HUES6 (cell line): ENCODE results near the gene PSAP.

Experiments
- H3K27ac ChIP-seq: 2 replicates; pipeline ENCODE4 v1.7.0; 2013; ENCODE audit warnings: low read depth, mild to moderate bottlenecking, low read length, inconsistent platforms
- H3K27me3 ChIP-seq: 2 replicates; pipeline ENCODE4 v1.6.1; 2013; ENCODE audit warnings: low read length; ENCODE audit not compliant: control insufficient read depth, insufficient read depth
- H3K36me3 ChIP-seq: 2 replicates; pipeline ENCODE4 v1.6.1; 2013; ENCODE audit warnings: low read length; ENCODE audit not compliant: control insufficient read depth, insufficient read depth
- H3K4me1 ChIP-seq: 2 replicates; pipeline ENCODE4 v1.6.1; 2013; ENCODE audit warnings: low read length; ENCODE audit not compliant: control insufficient read depth, insufficient read depth
- H3K4me3 ChIP-seq: 2 replicates; pipeline ENCODE4 v1.5.1; 2013; ENCODE audit warnings: low read depth, low read length
- H3K9ac ChIP-seq: one replicate; pipeline ENCODE4 v1.6.1; 2013; ENCODE audit warnings: mild to moderate bottlenecking, low read length
- H3K9me3 ChIP-seq: 2 replicates; pipeline ENCODE4 v1.6.1; 2013; ENCODE audit warnings: low read depth, low read length; ENCODE audit not compliant: control insufficient read depth, insufficient read depth

Gene PSAP

DNA sequence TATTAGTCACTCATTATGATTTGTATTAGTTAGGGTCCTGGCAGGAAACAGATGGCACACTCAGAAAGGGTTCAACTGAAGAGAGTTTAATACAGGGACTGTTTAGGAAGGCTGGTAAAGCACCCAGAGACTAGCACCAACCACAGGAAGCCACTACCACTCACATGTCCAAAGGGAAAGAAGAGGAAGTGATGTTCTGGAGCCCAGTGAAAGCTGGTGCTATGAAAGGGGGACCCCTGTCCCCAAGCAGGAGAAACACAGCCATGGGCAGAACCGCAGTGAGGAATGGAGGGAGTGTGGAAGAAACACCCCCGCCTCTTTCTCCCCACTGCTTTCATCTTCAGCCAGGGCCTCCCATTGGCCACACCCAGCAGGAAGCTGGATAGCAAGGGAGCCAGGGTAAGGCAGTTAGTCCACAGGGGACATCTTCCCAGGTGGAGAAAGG lies 74.5 kb downstream of the PSAP start:
- peaks cover 30% of the 10 kb centered on the region for H3K27me3 ChIP-seq
- no peaks in the 10 kb centered on the region for H3K36me3 ChIP-seq
- no peak overlapping the region for H3K27ac ChIP-seq
- H3K9me3 ChIP-seq = peaks cover 9% of the 10 kb centered on the region
- H3K9ac ChIP-seq = no peak overlapping the region
- no peaks in the 10 kb centered on the region; the same call in 1 of the 2 replicates for H3K4me1 ChIP-seq
- H3K4me3 ChIP-seq = no peak overlapping the region

DNA sequence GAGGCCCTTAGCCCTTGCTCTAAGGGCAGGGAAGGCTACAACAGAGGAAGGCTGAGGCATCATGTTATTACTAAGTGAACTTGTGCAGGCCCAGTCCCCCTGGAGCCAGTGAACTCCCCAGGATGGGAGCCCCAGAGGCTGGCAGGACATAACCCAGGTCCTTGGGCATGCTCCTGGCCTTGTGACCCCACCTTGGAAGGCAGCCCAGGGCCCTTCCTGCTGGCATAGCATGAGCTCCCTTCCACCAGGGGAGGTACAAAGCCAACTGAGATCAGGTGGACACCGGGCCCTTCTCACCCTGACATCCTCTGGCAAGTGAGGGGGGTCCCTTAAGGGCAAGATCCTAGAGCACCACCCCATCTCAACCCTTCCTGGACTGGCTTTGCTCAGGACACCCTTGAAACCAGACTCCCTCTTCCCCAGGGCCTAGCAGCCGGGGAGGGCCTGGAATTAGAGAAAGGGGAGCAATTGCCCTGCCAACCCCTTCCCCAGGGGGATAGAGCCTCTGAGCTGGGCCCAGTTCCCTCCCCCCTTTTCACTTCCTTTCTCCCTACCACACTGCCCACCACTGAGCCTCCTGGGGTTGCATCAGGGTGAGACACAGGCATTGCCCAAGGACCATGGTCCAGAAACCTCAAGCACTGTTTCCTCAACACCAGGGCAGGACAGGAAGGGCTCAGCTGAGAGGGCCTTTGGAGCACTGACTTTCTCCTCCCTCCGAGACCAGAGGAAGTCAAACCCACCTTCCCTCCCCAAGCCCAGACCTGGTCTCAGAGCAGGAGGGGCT lies 75.9 kb downstream of the PSAP start:
- Histone ChIP-seq H3K9ac (no peak overlapping the region), H3K27ac (no peak overlapping the region)

GRCh38 chr10:71773221-71773971 lies 77.7 kb downstream of the PSAP start, which contains the start of gene VSIR:
TSS of gene VSIR (minus strand) at chr10:71773520. CDS start at chr10:71773439, 81 bp downstream.
- H3K9me3 ChIP-seq = peaks cover 9% of the 10 kb centered on the region
- peak within 1 kb of the TSS; percentile 58 for H3K4me3 ChIP-seq
- H3K27ac ChIP-seq = no peak within 1 kb of the TSS
- H3K4me1 ChIP-seq = no peaks in the 10 kb centered on the region; the same call in 1 of the 2 replicates
- peaks cover 38% of the 10 kb centered on the region for H3K27me3 ChIP-seq
- H3K9ac ChIP-seq = no peak within 1 kb of the TSS
- no peaks in the 10 kb centered on the region for H3K36me3 ChIP-seq

More for the DNA sequence above, 75.9 kb downstream of the PSAP start:
- Histone ChIP-seq H3K27me3 (peaks cover 38% of the 10 kb centered on the region), H3K36me3 (no peaks in the 10 kb centered on the region), H3K4me1 (no peaks in the 10 kb centered on the region; the same call in 1 of the 2 replicates), H3K4me3 (no peak overlapping the region), H3K9me3 (peaks cover 9% of the 10 kb centered on the region)

- H3K27ac ChIP-seq = no peak overlapping the region
- no peaks in the 10 kb centered on the region for H3K36me3 ChIP-seq
- H3K27me3 ChIP-seq = peaks cover 38% of the 10 kb centered on the region
- H3K9ac ChIP-seq = no peak overlapping the region
- peak overlapping the region; percentile 58 for H3K4me3 ChIP-seq
- H3K4me1 ChIP-seq = no peaks in the 10 kb centered on the region; the same call in 1 of the 2 replicates
- peaks cover 9% of the 10 kb centered on the region for H3K9me3 ChIP-seq
Observed at GRCh38 chr10:71772832-71773220, 78.2 kb downstream of the PSAP start.

GRCh38 chr10:71771821-71772617 lies 79.0 kb downstream of the PSAP start:
- no peak overlapping the region for H3K27ac ChIP-seq
- H3K9ac ChIP-seq = no peak overlapping the region
- peaks cover 1% of the 10 kb centered on the region; the same call in 1 of the 2 replicates for H3K9me3 ChIP-seq
- H3K4me3 ChIP-seq = no peak overlapping the region
- peaks cover 8% of the 10 kb centered on the region for H3K4me1 ChIP-seq
- H3K27me3 ChIP-seq = peaks cover 38% of the 10 kb centered on the region
- H3K36me3 ChIP-seq = no peaks in the 10 kb centered on the region

DNA sequence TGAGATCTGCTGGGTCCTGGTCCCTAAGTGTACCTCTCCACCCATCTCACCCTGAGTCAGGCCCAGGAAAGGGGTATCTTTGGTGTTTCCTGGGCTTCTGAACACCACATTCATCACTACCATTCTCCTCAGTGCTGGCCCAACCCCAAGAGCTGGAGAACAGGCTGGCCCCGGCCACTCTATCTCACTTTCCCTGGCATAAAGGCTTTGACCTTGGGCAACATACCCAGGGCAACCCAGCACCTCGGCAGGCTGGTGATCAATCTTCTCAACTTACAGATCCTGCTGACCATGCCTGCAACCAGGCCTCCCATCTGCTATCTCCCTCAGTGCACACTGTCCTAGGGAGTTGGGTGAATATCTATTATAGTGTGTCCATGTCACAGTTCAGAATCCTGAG lies 79.8 kb downstream of the PSAP start:
- no peak overlapping the region for H3K4me3 ChIP-seq
- H3K9me3 ChIP-seq = no peaks in the 10 kb centered on the region
- H3K36me3 ChIP-seq = no peaks in the 10 kb centered on the region
- H3K4me1 ChIP-seq = peaks cover 8% of the 10 kb centered on the region
- H3K9ac ChIP-seq = no peak overlapping the region
- no peak overlapping the region for H3K27ac ChIP-seq
- H3K27me3 ChIP-seq = peaks cover 38% of the 10 kb centered on the region

DNA sequence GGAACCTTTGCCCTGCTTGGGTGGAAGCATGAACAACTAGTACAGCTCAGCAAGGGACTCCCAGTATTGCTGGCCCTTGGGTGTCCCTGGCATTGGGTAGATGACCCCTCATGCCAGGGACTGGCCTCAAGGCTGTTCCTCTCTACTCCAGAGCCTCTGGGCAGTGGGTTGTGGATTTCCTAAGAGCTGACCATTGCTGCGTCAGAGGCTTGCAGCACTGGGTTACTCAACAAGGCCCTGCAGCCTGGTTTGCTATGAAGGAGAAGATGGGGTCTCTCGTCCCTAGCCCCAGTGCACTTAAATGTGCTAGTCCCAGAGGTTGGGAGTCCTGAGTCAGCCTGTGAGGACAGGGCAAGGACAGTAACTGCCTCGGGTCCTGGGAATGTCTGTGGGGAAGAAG lies 80.3 kb downstream of the PSAP start:
- Histone ChIP-seq H3K9me3 (no peaks in the 10 kb centered on the region), H3K4me3 (no peak overlapping the region), H3K27ac (no peak overlapping the region), H3K27me3 (peaks cover 38% of the 10 kb centered on the region), H3K4me1 (peaks cover 8% of the 10 kb centered on the region), H3K36me3 (no peaks in the 10 kb centered on the region), H3K9ac (no peak overlapping the region)

GRCh38 chr10:71770255-71770654 lies 80.8 kb downstream of the PSAP start:
- Histone ChIP-seq H3K4me1 (peaks cover 8% of the 10 kb centered on the region), H3K9ac (no peak overlapping the region), H3K4me3 (no peak overlapping the region), H3K36me3 (no peaks in the 10 kb centered on the region), H3K27ac (no peak overlapping the region), H3K27me3 (peaks cover 38% of the 10 kb centered on the region), H3K9me3 (no peaks in the 10 kb centered on the region)

DNA sequence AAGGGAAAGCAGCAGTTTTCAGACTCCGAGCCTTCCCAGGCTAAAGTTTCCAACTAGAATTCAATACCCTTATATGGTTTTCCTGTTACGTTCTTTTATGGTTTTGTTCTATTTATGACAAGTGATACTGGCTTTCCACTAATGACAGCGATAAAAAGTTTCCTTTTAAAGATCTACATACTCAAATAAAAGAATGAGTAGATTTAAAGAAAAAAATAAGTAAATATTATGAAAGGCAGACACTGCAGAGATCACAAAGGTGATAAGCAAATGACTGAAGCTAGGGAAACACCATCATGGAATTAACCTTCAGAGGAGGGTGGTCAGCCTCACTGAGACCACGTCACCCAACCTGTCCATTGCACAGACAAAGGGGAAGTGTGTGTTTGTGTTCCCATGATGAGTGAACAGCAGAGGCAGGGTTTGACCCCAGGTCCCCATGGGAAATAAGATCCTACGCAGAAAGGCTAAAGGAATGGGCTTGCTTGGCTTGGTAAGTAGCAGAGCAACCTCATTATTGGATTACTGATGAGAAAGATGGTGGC lies 81.7 kb downstream of the PSAP start:
- peaks cover 8% of the 10 kb centered on the region for H3K4me1 ChIP-seq

GRCh38 chr10:71767420-71768035 lies 83.5 kb downstream of the PSAP start:
- H3K36me3 ChIP-seq = no peaks in the 10 kb centered on the region
- no peaks in the 10 kb centered on the region for H3K9me3 ChIP-seq
- H3K4me1 ChIP-seq = peaks cover 8% of the 10 kb centered on the region
- H3K27me3 ChIP-seq = peaks cover 18% of the 10 kb centered on the region
- H3K4me3 ChIP-seq = no peak overlapping the region
- H3K27ac ChIP-seq = no peak overlapping the region
- H3K9ac ChIP-seq = no peak overlapping the region

More for the DNA sequence above, 81.7 kb downstream of the PSAP start:
- H3K9me3 ChIP-seq = no peaks in the 10 kb centered on the region
- no peaks in the 10 kb centered on the region for H3K36me3 ChIP-seq
- no peak overlapping the region for H3K4me3 ChIP-seq
- no peak overlapping the region for H3K27ac ChIP-seq
- H3K9ac ChIP-seq = no peak overlapping the region
- peaks cover 35% of the 10 kb centered on the region for H3K27me3 ChIP-seq
